Hematopoietic multipotent progenitor cell treated with erythropoietin and hydrocortisone succinate and interleukin-3 and kit ligand, for 8 days (in vitro differentiated cells): ENCODE data around the gene GRK4.

ENCODE experiments used
- DNase-seq: peaks from one replicate; pipeline ENCODE4 v3.0.0-alpha.2; 2015

GRK4 gene

GRCh38 chr4:3017504-3017903 lies 54.1 kb downstream of the GRK4 start:
- DNase-seq = no peak

- DNase-seq = no peak
Observed at GRCh38 chr4:3019145-3019846, 55.9 kb downstream of the GRK4 start.

GRCh38 chr4:3021127-3021526 lies 57.8 kb downstream of the GRK4 start:
- no peak for DNase-seq

GRCh38 chr4:3021627-3022026 lies 58.3 kb downstream of the GRK4 start:
- DNase-seq = no peak

GRCh38 chr4:3022112-3022511 lies 58.7 kb downstream of the GRK4 start:
- no peak for DNase-seq

- no peak for DNase-seq
Observed at GRCh38 chr4:3022651-3023050, 59.3 kb downstream of the GRK4 start.

GRCh38 chr4:3025881-3026280 lies 62.5 kb downstream of the GRK4 start:
- no peak for DNase-seq

GRCh38 chr4:3026540-3026939 lies 63.2 kb downstream of the GRK4 start:
- DNase-seq = peak; percentile 8

GRCh38 chr4:3029464-3029863 lies 66.1 kb downstream of the GRK4 start:
- no peak for DNase-seq

- no peak for DNase-seq
Observed at GRCh38 chr4:3030566-3031356, 67.4 kb downstream of the GRK4 start.

GRCh38 chr4:3031357-3032082 lies 68.1 kb downstream of the GRK4 start:
- DNase-seq = no peak

- no peak for DNase-seq
Observed at GRCh38 chr4:3034231-3034630, 70.9 kb downstream of the GRK4 start.

GRCh38 chr4:3035249-3035648 lies 71.9 kb downstream of the GRK4 start:
- no peak for DNase-seq

GRCh38 chr4:3035674-3036073 lies 72.3 kb downstream of the GRK4 start:
- DNase-seq = no peak

- DNase-seq = no peak
Observed at GRCh38 chr4:3036131-3036952, 73.0 kb downstream of the GRK4 start.

GRCh38 chr4:3037957-3038461 lies 74.6 kb downstream of the GRK4 start:
- peak; percentile 57 for DNase-seq

- no peak for DNase-seq
Observed at GRCh38 chr4:3039706-3040366, 76.5 kb downstream of the GRK4 start.

GRCh38 chr4:3040452-3041191 lies 77.3 kb downstream of the GRK4 start:
- DNase-seq = no peak

GRCh38 chr4:3041192-3042142 lies 78.1 kb downstream of the GRK4 start:
- peak; percentile 55 for DNase-seq

- no peak for DNase-seq
Observed at GRCh38 chr4:3042226-3042625, 78.9 kb downstream of the GRK4 start.
